WTC11 (cell line): Measurements from ENCODE around the gene PIGN. TPM values are rescaled to one million over a fixed set of nuclear protein-coding genes. Genes with fewer than 3 reads are reported as not detected.
A peak's percentile ranks its signal among the peaks of the same experiment; 100 is the strongest.

Experiments
- ATAC-seq: fragments of 200-7000 bp; cut with Tn5 transposase; 2 replicates; pipeline ENCODE4 v1.10.0; 2021; ENCODE audit warnings: mild to moderate bottlenecking, moderate library complexity
- CTCF ChIA-PET: fragments of 300-600 bp; sonication (Branson Sonifier 250); formaldehyde crosslinking; loops from one replicate; lab custom pipeline; 2021; ENCODE audit warnings: antibody characterized with exemption; lab: Charles Lee
- POLR2A ChIA-PET: fragments of 350-600 bp; sonication (Branson Sonifier 250); formaldehyde crosslinking; loops from one replicate; lab custom pipeline; 2021; ENCODE audit warnings: antibody characterized with exemption; lab: Charles Lee
- DNase-seq: peaks from one replicate; pipeline ENCODE4 v3.0.0; 2021; ENCODE audit warnings: low spot score
- H3K27ac Mint-ChIP-seq: 2 replicates; pipeline ENCODE4 v1.8.0; 2021; ENCODE audit warnings: mixed read lengths
- H3K27me3 Mint-ChIP-seq: 2 replicates; pipeline ENCODE4 v1.8.0; 2021; ENCODE audit warnings: low read depth, mild to moderate bottlenecking, moderate library complexity, mixed read lengths
- H3K36me3 Mint-ChIP-seq: 2 replicates; pipeline ENCODE4 v1.8.0; 2021; ENCODE audit warnings: mixed read lengths
- H3K4me1 Mint-ChIP-seq: 2 replicates; pipeline ENCODE4 v1.8.0; 2022; ENCODE audit warnings: mixed read lengths
- H3K4me3 Mint-ChIP-seq: 2 replicates; pipeline ENCODE4 v1.8.0; 2021; ENCODE audit warnings: mild to moderate bottlenecking, moderate library complexity, mixed read lengths
- H3K9me3 Mint-ChIP-seq: 2 replicates; pipeline ENCODE4 v1.8.0; 2021; ENCODE audit warnings: mixed read lengths
- AFF4 ChIP-seq: sonication (generic); formaldehyde crosslinking; IDR thresholded peaks from 2 replicates; pipeline ENCODE4 v1.8.1; 2023; ENCODE audit warnings: mild to moderate bottlenecking, missing genetic modification reagents, borderline replicate concordance
- AR ChIP-seq: fragments of 250-450 bp; sonication (Bioruptor Pico); IDR thresholded peaks from 2 replicates; pipeline ENCODE4 v1.9.0; 2021; ENCODE audit warnings: mild to moderate bottlenecking
- E2F1 ChIP-seq: sonication (generic); formaldehyde crosslinking; IDR thresholded peaks from 2 replicates; pipeline ENCODE4 v1.8.0; 2022; ENCODE audit warnings: mild to moderate bottlenecking, missing genetic modification reagents
- FOXK1 ChIP-seq: sonication (generic); formaldehyde crosslinking; IDR thresholded peaks from 2 replicates; pipeline ENCODE4 v1.8.0; 2022; ENCODE audit warnings: mild to moderate bottlenecking, moderate library complexity, missing genetic modification reagents
- GRHL2 ChIP-seq: fragments of 250-450 bp; sonication (Bioruptor Pico); IDR thresholded peaks from 2 replicates; pipeline ENCODE4 v1.8.0; 2022; ENCODE audit warnings: mild to moderate bottlenecking, moderate library complexity; ENCODE audit not compliant: insufficient replicate concordance, severe bottlenecking
- HMGA2 ChIP-seq: fragments of 250-450 bp; sonication (Bioruptor Pico); IDR thresholded peaks from 2 replicates; pipeline ENCODE4 v1.4.0; 2021; ENCODE audit warnings: mild to moderate bottlenecking, moderate library complexity
- HMGXB4 ChIP-seq: sonication (generic); formaldehyde crosslinking; IDR thresholded peaks from 2 replicates; pipeline ENCODE4 v1.8.1; 2023; ENCODE audit warnings: mild to moderate bottlenecking, moderate library complexity, missing genetic modification reagents
- IRF1 ChIP-seq: sonication (generic); formaldehyde crosslinking; IDR thresholded peaks from 2 replicates; pipeline ENCODE4 v1.8.0; 2023; ENCODE audit warnings: missing genetic modification reagents
- MAX ChIP-seq: sonication (generic); formaldehyde crosslinking; IDR thresholded peaks from 2 replicates; pipeline ENCODE4 v1.8.0; 2022; ENCODE audit warnings: mild to moderate bottlenecking, missing genetic modification reagents
- TEAD4 ChIP-seq: sonication (generic); formaldehyde crosslinking; IDR thresholded peaks from 2 replicates; pipeline ENCODE4 v1.8.0; 2022; ENCODE audit warnings: mild to moderate bottlenecking, missing genetic modification reagents
- ZNF121 ChIP-seq: sonication (generic); formaldehyde crosslinking; IDR thresholded peaks from 2 replicates; pipeline ENCODE4 v1.8.0; 2023; ENCODE audit warnings: missing genetic modification reagents
- ZNF512 ChIP-seq: sonication (generic); formaldehyde crosslinking; IDR thresholded peaks from 2 replicates; pipeline ENCODE4 v1.8.1; 2022; ENCODE audit warnings: missing genetic modification reagents, borderline replicate concordance
- ZSCAN18 ChIP-seq: fragments of 250-450 bp; sonication (Bioruptor Pico); IDR thresholded peaks from 2 replicates; pipeline ENCODE4 v2.1.2; 2022; ENCODE audit warnings: mild to moderate bottlenecking, moderate library complexity
- total RNA-seq: library from RNA; stranded (reverse); gene quantifications from 3 replicates; pipeline ENCODE4 v1.2.3, GENCODE V29; 2021

The PIGN gene
- total RNA-seq, 1 experiment from 2014 or later, result 23.4 TPM

- TF ChIP-seq FOXK1 (CRISPR knock-in tag) (no peak), TEAD4 (CRISPR knock-in tag) (no peak), MAX (no peak)
Observed at GRCh38 chr18:62125702-62126101, 61.2 kb downstream of the PIGN start (continued).

GRCh38 chr18:62122330-62122729, 64.5 kb downstream of the PIGN start:
- no peaks in the 10 kb centered on the region for H3K27me3 Mint-ChIP-seq
- TF ChIP-seq GRHL2 (CRISPR knock-in tag), result no peak
- TF ChIP-seq, all 79 proteins: peak for 0
- Mint-ChIP-seq H3K27ac (no peak overlapping the region), H3K4me1 (no peaks in the 10 kb centered on the region), H3K4me3 (no peak overlapping the region), H3K9me3 (no peaks in the 10 kb centered on the region), H3K36me3 (no peaks in the 10 kb centered on the region)
- POLR2A ChIA-PET, result no interaction called here
- DNase-seq (no peak), ATAC-seq (no peak)
- CTCF ChIA-PET, result no interaction called here

GRCh38 chr18:62119884-62120283, 67.0 kb downstream of the PIGN start:
- H3K4me1 Mint-ChIP-seq, result no peaks in the 10 kb centered on the region
- H3K27ac Mint-ChIP-seq, result peak overlapping the region; percentile 21; the same call in 1 of the 2 replicates
- DNase-seq (no peak), ATAC-seq (no peak)
- H3K9me3 Mint-ChIP-seq, result no peaks in the 10 kb centered on the region
- H3K27me3 Mint-ChIP-seq, result no peaks in the 10 kb centered on the region
- H3K4me3 Mint-ChIP-seq, result no peak overlapping the region
- H3K36me3 Mint-ChIP-seq, result no peaks in the 10 kb centered on the region
- ChIA-PET POLR2A (no interaction called here), CTCF (no interaction called here)
- TF ChIP-seq IRF1 (CRISPR knock-in tag) (no peak), E2F1 (CRISPR knock-in tag) (no peak), AR (CRISPR knock-in tag) (no peak), HMGXB4 (CRISPR knock-in tag) (no peak), ZSCAN18 (CRISPR knock-in tag) (no peak), AFF4 (CRISPR knock-in tag) (no peak), HMGA2 (no peak), ZNF512 (CRISPR knock-in tag) (no peak), ZNF121 (CRISPR knock-in tag) (no peak)
